Measurements from ENCODE around the gene PTPRCAP. TPM values are rescaled to one million over a fixed set of nuclear protein-coding genes. Genes with fewer than 3 reads are reported as not detected.

Gene PTPRCAP
- total RNA-seq, 1 experiment from 2014 or later = 1.7 TPM

GRCh38 chr11:67420147-67420645 is 17.3 kb downstream of the PTPRCAP start:
- no peaks in the 10 kb centered on the region for H3K23me2 ChIP-seq (ENCODE audit: insufficient read length, low read depth, low read length, poor library complexity, severe bottlenecking)
- no peaks in the 10 kb centered on the region for H3K9me3 ChIP-seq (ENCODE audit: control insufficient read depth, low read depth, low read length)
- TF ChIP-seq, protein P1, sequence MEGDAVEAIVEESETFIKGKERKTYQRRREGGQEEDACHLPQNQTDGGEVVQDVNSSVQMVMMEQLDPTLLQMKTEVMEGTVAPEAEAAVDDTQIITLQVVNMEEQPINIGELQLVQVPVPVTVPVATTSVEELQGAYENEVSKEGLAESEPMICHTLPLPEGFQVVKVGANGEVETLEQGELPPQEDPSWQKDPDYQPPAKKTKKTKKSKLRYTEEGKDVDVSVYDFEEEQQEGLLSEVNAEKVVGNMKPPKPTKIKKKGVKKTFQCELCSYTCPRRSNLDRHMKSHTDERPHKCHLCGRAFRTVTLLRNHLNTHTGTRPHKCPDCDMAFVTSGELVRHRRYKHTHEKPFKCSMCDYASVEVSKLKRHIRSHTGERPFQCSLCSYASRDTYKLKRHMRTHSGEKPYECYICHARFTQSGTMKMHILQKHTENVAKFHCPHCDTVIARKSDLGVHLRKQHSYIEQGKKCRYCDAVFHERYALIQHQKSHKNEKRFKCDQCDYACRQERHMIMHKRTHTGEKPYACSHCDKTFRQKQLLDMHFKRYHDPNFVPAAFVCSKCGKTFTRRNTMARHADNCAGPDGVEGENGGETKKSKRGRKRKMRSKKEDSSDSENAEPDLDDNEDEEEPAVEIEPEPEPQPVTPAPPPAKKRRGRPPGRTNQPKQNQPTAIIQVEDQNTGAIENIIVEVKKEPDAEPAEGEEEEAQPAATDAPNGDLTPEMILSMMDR (conservative IDR thresholded peaks at IDR 0.05) = no peak
- Mint-ChIP-seq H3K27me3 (ENCODE audit: low read depth) (peaks cover 14% of the 10 kb centered on the region), H3K9me3 (no peaks in the 10 kb centered on the region; a peak in 1 of 5 replicates), H3K4me3 (peak overlapping the region; percentile 55 to 82), H3K27ac (no peak overlapping the region), H3K36me3 (ENCODE audit: insufficient read depth in 1 of 3, low read depth in 3 of 3) (peaks cover 0 to 1% (median 0%) of the 10 kb centered on the region in 3 experiments; a peak in 1 of 7 replicates), H3K4me1 (peaks cover 28 to 31% of the 10 kb centered on the region in 2 experiments)
- H3K4me2 ChIP-seq (ENCODE audit: insufficient read depth, insufficient read length, low read length) = peak overlapping the region; percentile 33
- H3K79me1 ChIP-seq (ENCODE audit: insufficient read depth, low read depth, low read length, poor library complexity, severe bottlenecking) = no peaks in the 10 kb centered on the region
- no peak overlapping the region for H3K18ac ChIP-seq (ENCODE audit: insufficient read length, low read depth, low read length)
- no peaks in the 10 kb centered on the region for H3K27me3 ChIP-seq (ENCODE audit: insufficient read depth, low read length)
- DNase-seq = no peak
- no peak overlapping the region for H3T11ph ChIP-seq (ENCODE audit: low read length)
- H3K27ac ChIP-seq (ENCODE audit: insufficient read length, low read depth, low read length) = no peak overlapping the region
- H4K5ac ChIP-seq (ENCODE audit: insufficient read length, low read depth, low read length) = no peak overlapping the region
- H2BK5ac ChIP-seq (ENCODE audit: insufficient read length, low read length) = no peak overlapping the region
- H3K14ac ChIP-seq (ENCODE audit: insufficient read depth, low read length) = no peak overlapping the region; the same call in 1 of the 2 replicates
- H3K4ac ChIP-seq (ENCODE audit: low read depth, low read length) = no peak overlapping the region
- no peak overlapping the region for H2AK5ac ChIP-seq (ENCODE audit: insufficient read length, low read length)
- no peak overlapping the region for H3K56ac ChIP-seq (ENCODE audit: insufficient read length, low read depth, low read length)
- H4K91ac ChIP-seq (ENCODE audit: insufficient read length, low read depth, low read length) = no peak overlapping the region
- no peak overlapping the region for H2BK12ac ChIP-seq (ENCODE audit: insufficient read length, low read depth, low read length)
- no peak overlapping the region for H3K9ac ChIP-seq (ENCODE audit: extremely low read depth, insufficient read length, low read length)
- WGBS (ENCODE audit: extremely low coverage, insufficient read length, low lambda C conversion rate) = no CpG with 5 or more reads among the region's 15 CpGs
- no peak overlapping the region for H2BK120ac ChIP-seq (ENCODE audit: low read depth, low read length, poor library complexity, severe bottlenecking)
- no peak overlapping the region for H3K23ac ChIP-seq (ENCODE audit: insufficient read length, low read depth, low read length)
- H3K79me2 ChIP-seq (ENCODE audit: insufficient read depth, low read length) = no peaks in the 10 kb centered on the region
- H2BK20ac ChIP-seq (ENCODE audit: low read depth, low read length, poor library complexity, severe bottlenecking) = no peak overlapping the region
- no peaks in the 10 kb centered on the region for H4K20me1 ChIP-seq (ENCODE audit: control insufficient read depth, insufficient read depth, insufficient read length)
- no peaks in the 10 kb centered on the region for H3K4me1 ChIP-seq (ENCODE audit: insufficient read depth, low read length)
- no peak overlapping the region for H4K8ac ChIP-seq (replicated peaks; ENCODE audit: insufficient read length, low read depth, low read length)
- H2AFZ ChIP-seq (ENCODE audit: low read length) = no peak overlapping the region
- H2BK15ac ChIP-seq (ENCODE audit: low read depth, low read length) = no peak overlapping the region
